Upper lobe of left lung (tissue), 6 donors: ENCODE results near the gene HOOK2. TPM values are rescaled to one million over a fixed set of nuclear protein-coding genes. Genes with fewer than 3 reads are reported as not detected.

Experiments used
- ATAC-seq, 2 donors: fragments of 200-7000 bp; cut with Tn5 transposase; one replicate each; pipeline ENCODE4 v1.9.1; 2022; ENCODE audit warnings: mild to moderate bottlenecking in 2 of 2, moderate library complexity in 2 of 2; ENCODE audit not compliant: low FRiP score in 2 of 2
- DNase-seq, 2 donors: peaks; one replicate each; pipeline ENCODE4 v3.0.0-alpha.2; 2019 to 2020
- H3K27ac ChIP-seq, 4 donors: fragments of 200-600 bp; sonication (generic); one replicate each; pipeline ENCODE4 v1.5.1; 2016 to 2019
- H3K27me3 ChIP-seq, 4 donors: fragments of 200-600 bp; sonication (generic); one replicate each; pipeline ENCODE4 v1.5.1; 2017 to 2019
- H3K36me3 ChIP-seq, 4 donors: fragments of 200-600 bp; sonication (generic); one replicate each; pipeline ENCODE4 v1.5.1; 2016 to 2019
- H3K4me1 ChIP-seq, 4 donors: fragments of 200-600 bp; sonication (generic); one replicate each; pipeline ENCODE4 v1.5.1; 2018 to 2019
- H3K4me3 ChIP-seq, 4 donors: fragments of 200-600 bp; sonication (generic); one replicate each; pipeline ENCODE4 v1.5.1; 2017 to 2019; ENCODE audit warnings: mild to moderate bottlenecking in 2 of 4, moderate library complexity in 1 of 4
- H3K9me3 ChIP-seq, 4 donors: fragments of 200-600 bp; sonication (generic); one replicate each; pipeline ENCODE4 v1.5.1; 2018 to 2019
- EP300 ChIP-seq, 4 donors: sonication (generic); formaldehyde crosslinking; IDR thresholded peaks; one replicate each; pipeline ENCODE4 v1.5.1; 2017; ENCODE audit warnings: antibody characterized with exemption in 4 of 4, control low read depth in 2 of 4
- POLR2A ChIP-seq, 4 donors: fragments of 450-650 bp; IDR thresholded peaks; one replicate each; pipeline ENCODE4 v1.5.1; 2016 to 2017; ENCODE audit warnings: antibody characterized with exemption in 4 of 4, mild to moderate bottlenecking in 2 of 4
- POLR2AphosphoS5 ChIP-seq, 2 donors: sonication (generic); formaldehyde crosslinking; IDR thresholded peaks; one replicate each; pipeline ENCODE4 v1.5.1; 2017; ENCODE audit warnings: antibody characterized with exemption in 2 of 2
- WGBS, 2 donors: methylation state at CpG; one replicate each; pipeline ENCODE4 v1.1.5; 2017 to 2018; 5-methylcytosine and 5-hydroxymethylcytosine counted together
- total RNA-seq, 6 donors: library from RNA; depleted of rRNA in 4 of 6; stranded (reverse); fragments of >200 nt in 4 of 6; gene quantifications; one replicate each; pipeline versions ENCODE4 v1.1.0 to v1.2.1, GENCODE V29; 2016 to 2021
- TF ChIP-seq, protein P1 (sequence below), 6 experiments: fragments of 450-650 bp in 4 of 6; fragments of 200-600 bp in 2 of 6; sonication (generic) in 2 of 6; IDR thresholded peaks; one replicate each; pipeline ENCODE4 v1.5.1; 2016 to 2019; ENCODE audit warnings: antibody characterized with exemption in 6 of 6
- donor health status: DM: no; HTN: no; CAD: no; lungs with moderate emphysema.
- donor health status: DM: no; HTN: yes; CAD: no; lungs with severe emphysema.

Gene HOOK2
- total RNA-seq, 6 donors from 2014 or later, result 48.9 to 367 (median 79.6) TPM

- Histone ChIP-seq H3K27ac (no peak overlapping the region), H3K36me3 (peaks cover 18 to 31% (median 30%) of the 10 kb centered on the region in 4 donors), H3K27me3 (no peaks in the 10 kb centered on the region), H3K4me3 (no peak overlapping the region), H3K9me3 (peaks cover 0 to 9% (median 3%) of the 10 kb centered on the region in 4 donors), H3K4me1 (peaks cover 0 to 12% (median 6%) of the 10 kb centered on the region in 4 donors)
- 21 to 41% methylated on average over 17 to 24 of the region's 24 CpGs for WGBS, 2 donors
- peak in 1 of 2 donors; percentile 28 for TF ChIP-seq POLR2AphosphoS5 (IDR thresholded peaks at IDR 0.05)
- TF ChIP-seq EP300 (IDR thresholded peaks at IDR 0.05), result no peak
- peak in 1 of 2 donors; percentile 64 for DNase-seq
- ATAC-seq, result no peak
These were observed 25.3 kb downstream of the HOOK2 start for GRCh38 chr19:12749938-12750521.

DNA sequence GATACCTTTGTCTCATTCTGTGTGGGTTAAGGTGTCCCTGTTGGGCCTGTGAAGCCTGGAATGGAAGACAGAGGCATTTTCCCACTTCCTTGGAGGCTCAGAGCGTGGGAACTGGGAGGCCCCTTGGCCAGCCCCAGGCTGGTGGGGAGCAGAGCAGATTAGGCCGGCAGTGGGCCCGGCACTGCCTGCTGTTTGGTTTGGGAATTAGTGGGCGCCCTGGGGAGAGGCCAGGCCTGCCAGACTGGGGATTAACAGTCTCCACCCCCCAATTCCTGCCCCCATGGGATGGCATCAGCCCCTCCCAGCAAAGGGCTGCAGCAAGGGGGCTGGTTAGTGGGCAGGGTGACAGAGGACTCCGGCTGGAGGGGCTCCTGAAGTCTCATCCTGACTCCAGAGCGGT, 26.9 kb downstream of the HOOK2 start:
- 92 to 100% methylated on average over 1 to 6 of the region's 6 CpGs for WGBS, 2 donors
- Histone ChIP-seq H3K4me1 (peaks cover 0 to 12% (median 6%) of the 10 kb centered on the region in 4 donors), H3K9me3 (peaks cover 0 to 9% (median 3%) of the 10 kb centered on the region in 4 donors), H3K27me3 (no peaks in the 10 kb centered on the region), H3K27ac (no peak overlapping the region), H3K36me3 (peaks cover 18 to 42% (median 36%) of the 10 kb centered on the region in 4 donors), H3K4me3 (no peak overlapping the region)
- ATAC-seq (no peak), DNase-seq (no peak)
- no peak for TF ChIP-seq EP300 (IDR thresholded peaks at IDR 0.05)
- TF ChIP-seq, protein P1, sequence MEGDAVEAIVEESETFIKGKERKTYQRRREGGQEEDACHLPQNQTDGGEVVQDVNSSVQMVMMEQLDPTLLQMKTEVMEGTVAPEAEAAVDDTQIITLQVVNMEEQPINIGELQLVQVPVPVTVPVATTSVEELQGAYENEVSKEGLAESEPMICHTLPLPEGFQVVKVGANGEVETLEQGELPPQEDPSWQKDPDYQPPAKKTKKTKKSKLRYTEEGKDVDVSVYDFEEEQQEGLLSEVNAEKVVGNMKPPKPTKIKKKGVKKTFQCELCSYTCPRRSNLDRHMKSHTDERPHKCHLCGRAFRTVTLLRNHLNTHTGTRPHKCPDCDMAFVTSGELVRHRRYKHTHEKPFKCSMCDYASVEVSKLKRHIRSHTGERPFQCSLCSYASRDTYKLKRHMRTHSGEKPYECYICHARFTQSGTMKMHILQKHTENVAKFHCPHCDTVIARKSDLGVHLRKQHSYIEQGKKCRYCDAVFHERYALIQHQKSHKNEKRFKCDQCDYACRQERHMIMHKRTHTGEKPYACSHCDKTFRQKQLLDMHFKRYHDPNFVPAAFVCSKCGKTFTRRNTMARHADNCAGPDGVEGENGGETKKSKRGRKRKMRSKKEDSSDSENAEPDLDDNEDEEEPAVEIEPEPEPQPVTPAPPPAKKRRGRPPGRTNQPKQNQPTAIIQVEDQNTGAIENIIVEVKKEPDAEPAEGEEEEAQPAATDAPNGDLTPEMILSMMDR (IDR thresholded peaks at IDR 0.05), result no peak
- TF ChIP-seq POLR2AphosphoS5 (IDR thresholded peaks at IDR 0.05), result no peak
- no peak for TF ChIP-seq POLR2A (IDR thresholded peaks at IDR 0.05)

GRCh38 chr19:12745166-12745897, 30.0 kb downstream of the HOOK2 start:
- no peak for ATAC-seq
- Histone ChIP-seq H3K36me3 (peaks cover 18 to 70% (median 58%) of the 10 kb centered on the region in 4 donors), H3K27ac (no peak overlapping the region), H3K9me3 (peaks cover 0 to 9% (median 3%) of the 10 kb centered on the region in 4 donors), H3K4me3 (no peak overlapping the region), H3K4me1 (peaks cover 0 to 10% (median 6%) of the 10 kb centered on the region in 4 donors), H3K27me3 (no peaks in the 10 kb centered on the region)
- DNase-seq, result peak in 1 of 2 donors; percentile 63
- TF ChIP-seq POLR2AphosphoS5 (IDR thresholded peaks at IDR 0.05), result no peak
- TF ChIP-seq, protein P1 (IDR thresholded peaks at IDR 0.05), result no peak
- TF ChIP-seq EP300 (IDR thresholded peaks at IDR 0.05), result no peak
- TF ChIP-seq POLR2A (IDR thresholded peaks at IDR 0.05), result no peak
- 85 to 90% methylated on average over 13 to 22 of the region's 22 CpGs for WGBS, 2 donors

DNA sequence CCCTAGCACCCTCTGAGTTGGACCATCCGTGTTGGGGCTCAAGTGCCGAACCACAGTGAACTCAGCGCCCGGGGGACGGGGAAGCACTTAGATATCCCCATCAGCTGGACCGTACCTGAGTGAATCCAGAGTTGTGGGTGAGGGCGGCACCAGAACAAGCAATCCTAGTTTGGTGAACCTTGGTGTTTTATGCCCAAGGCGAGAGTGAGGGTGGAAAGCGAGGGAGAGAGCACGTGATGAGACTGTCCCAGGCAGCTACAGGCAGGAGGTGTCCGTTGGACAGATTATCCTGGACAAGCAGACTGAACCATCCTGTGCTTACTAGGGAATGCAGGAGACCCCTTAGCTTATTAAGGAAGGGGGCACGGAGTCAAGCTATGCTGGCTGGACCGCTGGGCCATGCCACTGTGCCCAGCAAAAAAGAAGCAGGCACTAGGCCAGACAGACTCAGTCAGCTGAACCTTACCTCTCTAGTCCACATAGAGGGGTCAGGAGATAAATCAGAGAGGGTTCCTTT, 37.5 kb downstream of the HOOK2 start:
- peak overlapping the region; percentile 84 to 92 (median 90) for H3K27ac ChIP-seq
- no peak for ATAC-seq

More for the DNA sequence above, 37.5 kb downstream of the HOOK2 start:
- H3K4me3 ChIP-seq, result peak overlapping the region; percentile 80 to 99 (median 94)
- H3K27me3 ChIP-seq, result no peaks in the 10 kb centered on the region
- peaks cover 0 to 41% (median 34%) of the 10 kb centered on the region in 4 donors for H3K36me3 ChIP-seq
- H3K9me3 ChIP-seq, result no peaks in the 10 kb centered on the region
- WGBS, 2 donors, result 17 to 21% methylated on average over 8 to 13 of the region's 13 CpGs
- peaks cover 24 to 37% (median 32%) of the 10 kb centered on the region in 4 donors for H3K4me1 ChIP-seq
- DNase-seq, result no peak
- TF ChIP-seq EP300 (IDR thresholded peaks at IDR 0.05), result no peak
- no peak for TF ChIP-seq POLR2AphosphoS5 (IDR thresholded peaks at IDR 0.05)
- TF ChIP-seq, protein P1 (IDR thresholded peaks at IDR 0.05), result no peak
- TF ChIP-seq POLR2A (IDR thresholded peaks at IDR 0.05), result no peak
